HG03442 (cell line): ENCODE measurements around the gene PRSS2.
"Not testable (repeated sequence)": the region's sequence is repeated elsewhere in the genome, so short reads cannot be mapped to it uniquely, and the experiment has no call there.

Source experiments
- ATAC-seq: cut with Tn5 transposase; IDR thresholded peaks from one replicate; pipeline ENCODE4 v1.9.1; 2021; ENCODE audit warnings: mild to moderate bottlenecking, moderate library complexity; ENCODE audit not compliant: unreplicated experiment

Gene PRSS2

GRCh38 chr7:142758312-142758711, 12.5 kb upstream of the PRSS2 start:
- ATAC-seq, result not testable (repeated sequence)

DNA sequence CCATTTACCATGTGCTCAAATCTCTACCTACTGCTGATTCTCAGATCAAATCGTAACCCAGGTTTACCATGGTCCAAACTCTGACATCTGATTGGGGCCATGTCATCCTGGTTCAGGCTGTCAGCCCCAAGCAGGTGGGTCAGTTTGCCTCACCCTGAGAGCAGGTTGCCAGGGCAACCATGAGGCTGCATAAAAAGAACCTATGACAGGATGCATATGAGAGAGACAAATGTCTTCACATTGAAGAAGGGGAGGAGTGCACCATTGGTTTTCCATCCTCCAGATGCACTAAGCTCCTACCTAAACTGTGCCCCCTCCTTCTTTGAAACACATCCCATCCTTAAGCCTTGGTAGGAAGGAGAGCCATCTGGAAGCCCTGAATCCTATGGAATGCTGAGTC, 11.3 kb upstream of the PRSS2 start:
- no peak for ATAC-seq

- ATAC-seq, result no peak
These were observed 10.6 kb upstream of the PRSS2 start for GRCh38 chr7:142760071-142760642.

DNA sequence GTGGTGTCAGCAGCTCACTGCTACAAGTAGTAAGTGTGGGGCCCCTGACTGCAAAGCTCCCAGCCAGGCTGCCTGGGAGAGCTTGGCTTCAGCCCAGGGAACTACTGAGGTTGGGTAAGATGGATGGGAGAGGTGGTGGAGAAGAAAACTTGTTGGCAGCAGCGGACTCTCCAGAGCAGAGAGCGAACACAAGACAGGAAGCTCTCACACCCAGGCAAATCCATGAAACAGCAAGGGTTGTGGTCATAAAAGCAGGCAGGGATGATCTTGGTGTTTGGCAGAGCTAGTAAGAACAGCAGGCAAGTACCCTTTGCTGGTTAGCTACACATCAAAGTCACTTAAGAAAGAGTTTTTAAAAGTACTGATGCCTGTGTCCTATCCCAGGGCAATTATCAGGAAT, 9.2 kb upstream of the PRSS2 start:
- not testable (repeated sequence) for ATAC-seq

DNA sequence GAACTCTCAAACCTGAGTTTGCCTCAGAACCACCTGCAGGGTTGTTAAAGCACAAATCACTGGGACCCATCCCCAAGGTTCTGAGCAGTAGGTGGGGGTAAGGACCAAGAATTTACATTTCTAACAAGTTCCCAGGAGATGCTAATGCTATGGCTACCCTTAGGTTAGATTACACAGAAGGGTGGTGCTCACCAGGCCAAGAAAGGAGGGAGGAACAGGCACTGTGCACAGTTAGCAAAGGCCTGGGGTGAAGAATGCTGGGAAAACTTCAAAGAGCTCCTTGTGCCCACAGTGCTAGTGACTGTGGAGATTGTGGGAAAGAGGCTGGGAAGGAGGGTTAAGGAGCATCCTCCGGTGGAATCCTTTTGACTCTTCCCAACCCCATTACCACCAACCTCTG, 8.7 kb upstream of the PRSS2 start:
- no peak for ATAC-seq

DNA sequence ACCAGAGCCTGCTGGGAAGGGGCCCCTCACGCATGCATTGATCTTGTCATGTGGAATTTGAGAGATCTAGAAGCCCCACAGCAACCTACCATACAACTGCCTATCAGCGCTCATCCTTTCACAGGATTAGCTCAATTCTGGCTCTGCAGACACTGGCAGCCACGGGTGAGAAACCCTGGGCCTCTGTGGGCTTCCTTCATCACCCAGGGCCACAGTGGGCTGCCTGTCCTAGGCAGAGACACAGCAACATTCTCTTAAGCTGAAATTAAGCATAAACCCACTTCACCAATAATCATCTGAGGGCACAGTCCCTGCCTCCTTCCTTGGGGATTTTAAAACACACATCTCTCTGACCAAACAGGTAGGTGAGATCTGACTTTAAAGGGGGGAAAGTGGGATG, 3.3 kb upstream of the PRSS2 start:
- no peak for ATAC-seq

GRCh38 chr7:142767861-142768260, 2.9 kb upstream of the PRSS2 start:
- no peak for ATAC-seq

GRCh38 chr7:142768885-142769284, 1.9 kb upstream of the PRSS2 start:
- ATAC-seq, result not testable (repeated sequence)

- peak; percentile 86 for ATAC-seq
These were observed 568 bp downstream of the PRSS2 start for GRCh38 chr7:142771353-142771723.

GRCh38 chr7:142772051-142772450, 1.3 kb downstream of the PRSS2 start:
- no peak for ATAC-seq

- ATAC-seq, result no peak
These were observed 1.9 kb downstream of the PRSS2 start for GRCh38 chr7:142772673-142773072.

- ATAC-seq, result no peak
These were observed 2.5 kb downstream of the PRSS2 start for GRCh38 chr7:142773230-142773629.

GRCh38 chr7:142773937-142774744, 3.4 kb downstream of the PRSS2 start:
- ATAC-seq, result no peak

- no peak for ATAC-seq
These were observed 4.1 kb downstream of the PRSS2 start for GRCh38 chr7:142774826-142775225.

DNA sequence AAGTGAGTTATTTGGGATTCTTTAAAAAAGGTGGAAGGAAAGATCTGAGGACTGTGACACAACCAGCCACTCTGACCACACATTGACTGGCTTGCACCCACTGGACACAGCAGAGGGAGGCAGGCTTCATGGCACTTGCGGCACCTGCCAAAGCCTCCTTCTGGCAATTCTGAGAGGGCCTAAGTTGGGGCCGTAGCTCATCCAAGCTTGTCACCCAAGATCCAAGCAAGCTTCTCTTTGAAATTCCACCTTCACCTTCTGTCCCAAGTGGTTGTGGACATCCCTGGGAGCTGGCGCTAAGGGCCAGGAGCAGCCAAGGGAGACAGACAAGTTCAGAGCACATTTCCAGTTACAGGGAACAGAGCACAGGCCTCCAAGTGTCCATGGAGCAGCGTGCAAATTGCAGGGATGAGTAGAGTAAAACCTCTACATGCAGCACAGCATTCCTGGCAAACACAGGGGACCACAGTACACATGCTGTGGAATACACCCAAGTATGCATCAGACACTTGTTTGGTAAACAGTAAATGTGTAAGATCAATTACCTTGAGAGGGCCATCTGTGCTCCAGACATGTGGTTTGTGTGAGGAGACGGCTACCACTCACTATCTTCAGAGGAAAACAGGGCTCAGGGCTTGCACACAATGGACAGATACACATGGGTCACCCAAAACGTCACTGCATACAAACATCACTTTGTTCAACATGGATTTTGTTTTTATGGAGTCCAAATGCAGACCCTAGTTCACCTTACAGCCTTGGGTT, 4.8 kb downstream of the PRSS2 start:
- not testable (repeated sequence) for ATAC-seq

DNA sequence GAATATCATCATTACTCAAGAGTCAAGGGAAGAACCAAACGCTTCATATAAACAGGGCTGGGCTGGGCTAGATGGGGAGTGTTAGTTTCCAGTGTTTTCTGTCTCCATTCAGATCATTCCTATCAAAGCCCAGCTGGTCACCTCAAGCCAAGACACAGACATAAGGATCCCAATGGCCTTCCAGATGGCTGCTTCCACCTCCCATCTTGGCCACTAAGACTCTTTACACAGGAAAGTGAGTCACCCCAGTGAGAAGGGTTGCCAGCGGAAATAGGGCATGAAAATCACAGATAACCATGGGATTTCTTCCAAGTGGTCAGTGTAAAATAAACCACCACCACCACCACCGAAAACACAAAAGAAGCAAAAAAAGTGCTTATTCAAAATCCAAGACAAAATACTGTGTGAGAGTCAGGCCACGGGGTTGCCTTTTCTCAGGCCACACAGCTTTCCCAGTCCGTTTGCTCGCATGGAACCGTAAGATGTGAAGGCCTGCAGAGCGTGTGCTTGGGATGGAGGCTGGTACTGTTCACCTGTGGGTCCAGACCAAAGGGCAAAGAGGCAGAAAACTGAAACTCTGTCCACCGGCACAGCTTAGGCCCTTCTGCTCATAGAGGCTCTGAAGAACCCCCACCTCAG, 5.6 kb downstream of the PRSS2 start:
- ATAC-seq, result no peak

DNA sequence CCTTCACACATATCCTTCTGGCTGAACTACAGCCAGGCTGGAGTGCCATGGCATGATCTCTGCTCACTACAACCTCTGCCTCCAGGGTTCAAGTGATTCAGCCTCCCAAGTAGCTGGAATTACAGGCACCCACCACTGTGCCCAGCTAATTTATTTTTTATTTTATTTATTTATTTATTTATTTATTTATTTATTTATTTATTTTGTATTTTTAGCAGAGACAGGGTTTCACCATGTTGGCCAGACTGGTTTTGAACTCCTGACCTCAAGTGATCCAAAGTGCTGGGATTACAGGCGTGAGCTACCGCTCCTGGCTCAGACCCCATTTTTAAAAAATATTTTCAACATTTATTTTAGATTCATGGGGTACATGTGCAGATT, 6.1 kb downstream of the PRSS2 start:
- not testable (repeated sequence) for ATAC-seq

GRCh38 chr7:142777318-142777717, 6.5 kb downstream of the PRSS2 start:
- ATAC-seq, result no peak

GRCh38 chr7:142782922-142783900, 12.4 kb downstream of the PRSS2 start:
- ATAC-seq, result peak; percentile 91

DNA sequence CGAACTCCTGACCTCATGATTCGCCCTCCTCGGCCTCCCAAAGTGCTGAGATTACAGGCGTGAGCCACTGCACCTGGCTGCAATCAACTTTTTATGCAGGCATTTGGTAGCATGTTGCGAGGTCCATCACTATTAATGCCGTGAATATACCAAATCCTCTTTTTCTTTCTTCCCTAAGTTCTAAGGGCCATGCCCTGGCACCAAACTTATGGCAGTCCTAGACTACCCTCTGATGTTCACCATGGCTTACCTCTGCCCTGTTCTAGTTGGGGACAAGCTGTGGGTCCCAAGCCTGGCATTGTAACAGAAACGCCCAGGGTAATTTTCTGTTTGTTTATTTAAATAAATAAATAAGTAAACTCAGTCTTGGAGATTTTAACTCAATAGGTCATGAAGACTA, 13.3 kb downstream of the PRSS2 start:
- no peak for ATAC-seq
